ENCODE results near the gene NDUFB7.

Gene NDUFB7

DNA sequence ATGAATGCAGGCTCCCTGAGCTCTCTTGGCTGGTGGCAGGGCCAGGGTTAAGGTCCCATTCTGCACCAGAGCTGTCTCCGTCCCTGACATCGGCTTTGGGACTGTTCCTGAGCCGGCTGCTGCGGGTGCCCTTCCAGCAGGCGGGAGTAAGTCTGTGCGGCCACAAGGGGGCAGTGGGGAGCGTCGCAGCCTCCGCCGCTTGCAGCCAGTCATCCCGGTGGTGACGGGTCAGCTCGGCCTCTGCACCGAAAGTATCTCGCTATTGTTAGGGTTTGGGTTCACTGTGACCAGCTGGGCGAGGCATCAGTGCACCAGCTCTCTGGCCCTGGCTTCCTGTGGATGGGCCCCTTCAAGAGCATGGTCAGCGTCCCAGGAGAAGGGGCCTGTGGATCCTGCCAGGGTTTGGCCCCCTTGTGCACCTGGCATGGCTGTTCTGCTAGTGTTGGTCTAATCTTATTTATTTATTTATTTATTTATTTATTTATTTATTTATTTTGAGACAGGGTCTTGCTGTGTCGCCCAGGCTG, 15.1 kb downstream of the NDUFB7 start (continued):
- peak; percentile 76 for TF ChIP-seq ZBTB11 (tag by site-specific recombination; conservative IDR thresholded peaks at IDR 0.05; ENCODE audit: low read depth)
- TF ChIP-seq ZNF514 (tag by site-specific recombination; IDR thresholded peaks at IDR 0.05), result no peak
- peak; percentile 61; the same call in 1 of the 2 replicates for TF ChIP-seq ZNF501 (tag by site-specific recombination; IDR thresholded peaks at IDR 0.05)
- no peak; the same call in 1 of the 2 replicates for TF ChIP-seq GLI2 (tag by site-specific recombination; IDR thresholded peaks at IDR 0.05; ENCODE audit: borderline replicate concordance, low read depth)
- TF ChIP-seq ZFP69B (tag by site-specific recombination; IDR thresholded peaks at IDR 0.05), result no peak
- no peak; the same call in 1 of the 2 replicates for TF ChIP-seq ZNF660 (tag by site-specific recombination; IDR thresholded peaks at IDR 0.05)
- TF ChIP-seq, protein P1, sequence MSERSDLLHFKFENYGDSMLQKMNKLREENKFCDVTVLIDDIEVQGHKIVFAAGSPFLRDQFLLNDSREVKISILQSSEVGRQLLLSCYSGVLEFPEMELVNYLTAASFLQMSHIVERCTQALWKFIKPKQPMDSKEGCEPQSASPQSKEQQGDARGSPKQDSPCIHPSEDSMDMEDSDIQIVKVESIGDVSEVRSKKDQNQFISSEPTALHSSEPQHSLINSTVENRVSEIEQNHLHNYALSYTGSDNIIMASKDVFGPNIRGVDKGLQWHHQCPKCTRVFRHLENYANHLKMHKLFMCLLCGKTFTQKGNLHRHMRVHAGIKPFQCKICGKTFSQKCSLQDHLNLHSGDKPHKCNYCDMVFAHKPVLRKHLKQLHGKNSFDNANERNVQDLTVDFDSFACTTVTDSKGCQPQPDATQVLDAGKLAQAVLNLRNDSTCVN (tag by site-specific recombination; optimal IDR thresholded peaks at IDR 0.05), result peak; percentile 23
- TF ChIP-seq ZBTB21 (tag by site-specific recombination; IDR thresholded peaks at IDR 0.05), result peak; percentile 41; the same call in 1 of the 2 replicates
- TF ChIP-seq ZFP3 (tag by site-specific recombination; IDR thresholded peaks at IDR 0.05; ENCODE audit: low read depth), result no peak
- TF ChIP-seq ZNF132 (tag by site-specific recombination; IDR thresholded peaks at IDR 0.05; ENCODE audit: borderline replicate concordance), result no peak
- no peak for TF ChIP-seq ZNF311 (tag by site-specific recombination; IDR thresholded peaks at IDR 0.05; ENCODE audit: borderline replicate concordance)
- TF ChIP-seq, protein P2, sequence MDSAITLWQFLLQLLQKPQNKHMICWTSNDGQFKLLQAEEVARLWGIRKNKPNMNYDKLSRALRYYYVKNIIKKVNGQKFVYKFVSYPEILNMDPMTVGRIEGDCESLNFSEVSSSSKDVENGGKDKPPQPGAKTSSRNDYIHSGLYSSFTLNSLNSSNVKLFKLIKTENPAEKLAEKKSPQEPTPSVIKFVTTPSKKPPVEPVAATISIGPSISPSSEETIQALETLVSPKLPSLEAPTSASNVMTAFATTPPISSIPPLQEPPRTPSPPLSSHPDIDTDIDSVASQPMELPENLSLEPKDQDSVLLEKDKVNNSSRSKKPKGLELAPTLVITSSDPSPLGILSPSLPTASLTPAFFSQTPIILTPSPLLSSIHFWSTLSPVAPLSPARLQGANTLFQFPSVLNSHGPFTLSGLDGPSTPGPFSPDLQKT (IDR thresholded peaks at IDR 0.05; ENCODE audit: borderline replicate concordance, low read depth, low read length), result no peak
- TF ChIP-seq, protein P3, sequence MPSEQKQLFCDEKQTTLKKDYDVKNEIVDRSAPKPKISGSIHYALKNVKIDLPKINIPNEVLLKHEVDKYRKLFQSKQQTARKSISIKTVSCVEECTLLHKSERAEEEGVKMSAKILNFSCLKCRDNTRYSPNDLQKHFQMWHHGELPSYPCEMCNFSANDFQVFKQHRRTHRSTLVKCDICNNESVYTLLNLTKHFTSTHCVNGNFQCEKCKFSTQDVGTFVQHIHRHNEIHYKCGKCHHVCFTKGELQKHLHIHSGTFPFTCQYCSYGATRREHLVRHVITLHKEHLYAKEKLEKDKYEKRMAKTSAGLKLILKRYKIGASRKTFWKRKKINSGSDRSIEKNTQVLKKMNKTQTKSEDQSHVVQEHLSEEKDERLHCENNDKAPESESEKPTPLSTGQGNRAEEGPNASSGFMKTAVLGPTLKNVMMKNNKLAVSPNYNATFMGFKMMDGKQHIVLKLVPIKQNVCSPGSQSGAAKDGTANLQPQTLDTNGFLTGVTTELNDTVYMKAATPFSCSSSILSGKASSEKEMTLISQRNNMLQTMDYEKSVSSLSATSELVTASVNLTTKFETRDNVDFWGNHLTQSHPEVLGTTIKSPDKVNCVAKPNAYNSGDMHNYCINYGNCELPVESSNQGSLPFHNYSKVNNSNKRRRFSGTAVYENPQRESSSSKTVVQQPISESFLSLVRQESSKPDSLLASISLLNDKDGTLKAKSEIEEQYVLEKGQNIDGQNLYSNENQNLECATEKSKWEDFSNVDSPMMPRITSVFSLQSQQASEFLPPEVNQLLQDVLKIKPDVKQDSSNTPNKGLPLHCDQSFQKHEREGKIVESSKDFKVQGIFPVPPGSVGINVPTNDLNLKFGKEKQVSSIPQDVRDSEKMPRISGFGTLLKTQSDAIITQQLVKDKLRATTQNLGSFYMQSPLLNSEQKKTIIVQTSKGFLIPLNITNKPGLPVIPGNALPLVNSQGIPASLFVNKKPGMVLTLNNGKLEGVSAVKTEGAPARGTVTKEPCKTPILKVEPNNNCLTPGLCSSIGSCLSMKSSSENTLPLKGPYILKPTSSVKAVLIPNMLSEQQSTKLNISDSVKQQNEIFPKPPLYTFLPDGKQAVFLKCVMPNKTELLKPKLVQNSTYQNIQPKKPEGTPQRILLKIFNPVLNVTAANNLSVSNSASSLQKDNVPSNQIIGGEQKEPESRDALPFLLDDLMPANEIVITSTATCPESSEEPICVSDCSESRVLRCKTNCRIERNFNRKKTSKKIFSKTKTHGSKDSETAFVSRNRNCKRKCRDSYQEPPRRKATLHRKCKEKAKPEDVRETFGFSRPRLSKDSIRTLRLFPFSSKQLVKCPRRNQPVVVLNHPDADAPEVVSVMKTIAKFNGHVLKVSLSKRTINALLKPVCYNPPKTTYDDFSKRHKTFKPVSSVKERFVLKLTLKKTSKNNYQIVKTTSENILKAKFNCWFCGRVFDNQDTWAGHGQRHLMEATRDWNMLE (tag by site-specific recombination; conservative IDR thresholded peaks at IDR 0.05; ENCODE audit: low read depth), result peak; percentile 83
- no peak for TF ChIP-seq KLF10 (tag by site-specific recombination; IDR thresholded peaks at IDR 0.05)
- TF ChIP-seq ZNF626 (tag by site-specific recombination; IDR thresholded peaks at IDR 0.05), result no peak
- no peak; the same call in 1 of the 2 replicates for TF ChIP-seq FEZF1 (tag by site-specific recombination; IDR thresholded peaks at IDR 0.05)
- TF ChIP-seq RBAK (tag by site-specific recombination; IDR thresholded peaks at IDR 0.05), result peak; percentile 48; the same call in 1 of the 2 replicates
- no peak for TF ChIP-seq WT1 (tag by site-specific recombination; IDR thresholded peaks at IDR 0.05)
- peak; percentile 58; the same call in 1 of the 2 replicates for TF ChIP-seq ZNF341 (tag by site-specific recombination; IDR thresholded peaks at IDR 0.05; ENCODE audit: low read depth)
- no peak for TF ChIP-seq BCL11B (tag by site-specific recombination; IDR thresholded peaks at IDR 0.05; ENCODE audit: low read depth)
- no peak for TF ChIP-seq ZNF175 (tag by site-specific recombination; IDR thresholded peaks at IDR 0.05)
- TF ChIP-seq GLI4 (tag by site-specific recombination; IDR thresholded peaks at IDR 0.05), result no peak
- TF ChIP-seq ZBTB6 (tag by site-specific recombination; IDR thresholded peaks at IDR 0.05), result no peak
- TF ChIP-seq ZEB2 (tag by site-specific recombination; IDR thresholded peaks at IDR 0.05), result peak; percentile 74
- no peak for TF ChIP-seq ZSCAN16 (tag by site-specific recombination; IDR thresholded peaks at IDR 0.05)
- no peak for TF ChIP-seq HOXC10 (CRISPR knock-in tag; IDR thresholded peaks at IDR 0.05)
- TF ChIP-seq ZNF677 (tag by site-specific recombination; IDR thresholded peaks at IDR 0.05), result no peak
- TF ChIP-seq ZNF157 (tag by site-specific recombination; IDR thresholded peaks at IDR 0.05), result no peak

Data from HEK293 (cell line).